DOHH2 (cell line): ENCODE measurements around the gene KMT2D.
A peak's percentile ranks its signal among the peaks of the same experiment; 100 is the strongest.

ENCODE experiments used
- H3F3A ChIP-seq: fragments of 200-600 bp; sonication (generic), shearing (Covaris generic); 2 replicates; pipeline ENCODE4 v1.6.0; 2016; ENCODE audit warnings: antibody characterized with exemption, mild to moderate bottlenecking; ENCODE audit not compliant: control insufficient read depth, insufficient read depth
- H3K27ac ChIP-seq: fragments of 200-600 bp; sonication (generic); 2 replicates; pipeline ENCODE4 v1.5.1; 2014; ENCODE audit warnings: low read depth, mild to moderate bottlenecking, low read length, moderate library complexity
- H3K27me3 ChIP-seq: fragments of 200-600 bp; sonication (generic); 2 replicates; pipeline ENCODE4 v1.6.1; 2014; ENCODE audit warnings: mild to moderate bottlenecking, low read length, mixed read lengths; ENCODE audit not compliant: control insufficient read depth
- H3K36me3 ChIP-seq: fragments of 200-600 bp; sonication (generic); 2 replicates; pipeline ENCODE4 v1.6.1; 2014; ENCODE audit warnings: mild to moderate bottlenecking, low read length, moderate library complexity, mixed read lengths; ENCODE audit not compliant: control insufficient read depth
- H3K4me1 ChIP-seq: fragments of 200-600 bp; sonication (generic); 2 replicates; pipeline ENCODE4 v1.6.1; 2014; ENCODE audit warnings: mild to moderate bottlenecking, low read length, mixed read lengths; ENCODE audit not compliant: control insufficient read depth
- H3K4me2 ChIP-seq: fragments of 200-600 bp; sonication (generic); 2 replicates; pipeline ENCODE4 v1.6.0; 2014; ENCODE audit warnings: mild to moderate bottlenecking, low read length, moderate library complexity
- H3K4me3 ChIP-seq: fragments of 200-600 bp; sonication (generic); 2 replicates; pipeline ENCODE4 v1.5.1; 2014; ENCODE audit warnings: mild to moderate bottlenecking, low read length, mixed read lengths
- H3K79me2 ChIP-seq: fragments of 200-600 bp; sonication (generic); 2 replicates; pipeline ENCODE4 v1.6.1; 2014; ENCODE audit warnings: mild to moderate bottlenecking, low read length, mixed read lengths; ENCODE audit not compliant: control insufficient read depth
- H3K9me2 ChIP-seq: fragments of 200-600 bp; sonication (generic); replicated peaks from 2 replicates; pipeline ENCODE4 v1.6.1; 2014; ENCODE audit warnings: mild to moderate bottlenecking, low read length, mixed read lengths; ENCODE audit not compliant: control insufficient read depth
- H3K9me3 ChIP-seq: fragments of 200-600 bp; sonication (generic); 2 replicates; pipeline ENCODE4 v1.6.1; 2014; ENCODE audit warnings: antibody characterized with exemption, low read length, mixed read lengths; ENCODE audit not compliant: control insufficient read depth, insufficient read depth
- H4K20me1 ChIP-seq: fragments of 200-600 bp; sonication (generic); 2 replicates; pipeline ENCODE4 v1.6.0; 2014; ENCODE audit warnings: low read depth, mild to moderate bottlenecking, antibody characterized with exemption, low read length, moderate library complexity; ENCODE audit not compliant: control insufficient read depth, insufficient read depth
- CTCF ChIP-seq: fragments of 200-600 bp; sonication (generic); IDR thresholded peaks from one replicate; pipeline ENCODE4 v1.5.1; 2014; ENCODE audit warnings: antibody characterized with exemption, mild to moderate bottlenecking, low read depth, low read length; ENCODE audit not compliant: poor library complexity, severe bottlenecking
- EZH2phosphoT487 ChIP-seq: fragments of 200-600 bp; sonication (generic); IDR thresholded peaks from 2 replicates; pipeline ENCODE4 v1.6.1; 2017; ENCODE audit warnings: borderline replicate concordance, mild to moderate bottlenecking, antibody characterized with exemption, low read length, moderate library complexity, mixed read lengths

The KMT2D gene

GRCh38 chr12:49019443-49020324, 40.9 kb downstream of the KMT2D start:
- peak overlapping the region; percentile 83 for H3K4me3 ChIP-seq
- TF ChIP-seq CTCF = peak; percentile 64
- no peak for TF ChIP-seq EZH2phosphoT487

GRCh38 chr12:49019120-49019430, 41.5 kb downstream of the KMT2D start:
- no peak for TF ChIP-seq CTCF
- TF ChIP-seq EZH2phosphoT487 = no peak

More at GRCh38 chr12:49019443-49020324, 40.9 kb downstream of the KMT2D start:
- Histone ChIP-seq H3K4me1 (peaks cover 28% of the 10 kb centered on the region), H3K79me2 (peaks cover 26% of the 10 kb centered on the region), H3K4me2 (peak overlapping the region; percentile 98), H3F3A (peaks cover 23% of the 10 kb centered on the region), H3K27ac (peak overlapping the region; percentile 93), H3K36me3 (peaks cover 53% of the 10 kb centered on the region), H3K9me3 (no peaks in the 10 kb centered on the region), H3K27me3 (no peaks in the 10 kb centered on the region), H3K9me2 (no peaks in the 10 kb centered on the region), H4K20me1 (no peaks in the 10 kb centered on the region)

GRCh38 chr12:49018261-49019119, 42.1 kb downstream of the KMT2D start, which contains the start of gene PRKAG1:
PRKAG1 (minus strand) TSS chr12:49018776; CDS start chr12:49018740, 36 bp downstream.
- Histone ChIP-seq H3F3A (peaks cover 22% of the 10 kb centered on the region), H3K9me3 (no peaks in the 10 kb centered on the region), H3K9me2 (no peaks in the 10 kb centered on the region), H3K4me2 (peak within 1 kb of the TSS; percentile 98), H3K4me3 (peak within 1 kb of the TSS; percentile 83), H3K27ac (peak within 1 kb of the TSS; percentile 93), H3K27me3 (no peaks in the 10 kb centered on the region), H3K79me2 (peaks cover 32% of the 10 kb centered on the region), H4K20me1 (no peaks in the 10 kb centered on the region), H3K4me1 (peaks cover 28% of the 10 kb centered on the region), H3K36me3 (peaks cover 52% of the 10 kb centered on the region)
- TF ChIP-seq CTCF (peak; percentile 66), EZH2phosphoT487 (no peak)

More at GRCh38 chr12:49019120-49019430, 41.5 kb downstream of the KMT2D start:
- Histone ChIP-seq H4K20me1 (no peaks in the 10 kb centered on the region), H3K79me2 (peaks cover 32% of the 10 kb centered on the region), H3K4me3 (peak overlapping the region; percentile 83), H3K4me1 (peaks cover 28% of the 10 kb centered on the region), H3K9me2 (no peaks in the 10 kb centered on the region), H3F3A (peaks cover 23% of the 10 kb centered on the region), H3K36me3 (peaks cover 53% of the 10 kb centered on the region), H3K4me2 (peak overlapping the region; percentile 98), H3K27ac (peak overlapping the region; percentile 93), H3K27me3 (no peaks in the 10 kb centered on the region), H3K9me3 (no peaks in the 10 kb centered on the region)
